Fibroblast of skin of abdomen (primary cell): ENCODE results near the gene SPSB2.
A peak's percentile ranks its signal among the peaks of the same experiment; 100 is the strongest.
"Not testable (repeated sequence)": the region's sequence is repeated elsewhere in the genome, so short reads cannot be mapped to it uniquely, and the experiment has no call there.

Experiments used
- DNase-seq: peaks from one replicate; pipeline ENCODE4 v3.0.0-alpha.2; 2013

The SPSB2 gene

DNA sequence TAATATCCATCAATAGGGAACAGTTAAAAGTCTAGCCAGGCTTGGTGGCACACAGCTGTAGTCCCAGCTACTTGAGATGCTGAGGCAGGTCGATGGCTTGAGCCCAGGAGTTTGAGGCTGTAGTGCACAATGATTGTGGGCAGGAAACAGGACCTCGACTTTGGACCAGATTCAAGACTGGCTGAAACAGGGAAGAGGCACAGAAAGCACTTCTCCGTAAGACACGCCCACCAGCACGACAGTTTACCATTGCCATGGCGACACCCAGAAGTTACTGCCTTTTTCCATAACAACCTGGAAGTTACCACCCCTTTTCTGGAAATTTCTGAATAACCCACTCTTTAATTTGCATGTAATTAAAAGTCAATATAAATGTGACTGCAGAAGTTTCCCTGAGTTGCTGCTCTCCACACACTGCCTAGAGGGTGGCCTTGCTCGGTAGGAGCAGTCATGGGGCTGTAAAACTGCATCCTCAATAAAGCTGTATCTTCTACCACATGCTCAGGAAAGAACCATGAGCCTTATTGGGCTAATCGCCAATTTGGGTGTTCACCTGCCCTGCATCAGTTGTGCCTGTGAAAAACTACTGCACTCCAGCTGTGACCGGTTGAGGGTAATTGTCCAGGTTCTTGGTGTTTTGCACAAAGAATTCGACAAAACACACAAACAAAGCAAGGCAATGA lies 26.9 kb upstream of the SPSB2 start:
- DNase-seq, result no peak

DNA sequence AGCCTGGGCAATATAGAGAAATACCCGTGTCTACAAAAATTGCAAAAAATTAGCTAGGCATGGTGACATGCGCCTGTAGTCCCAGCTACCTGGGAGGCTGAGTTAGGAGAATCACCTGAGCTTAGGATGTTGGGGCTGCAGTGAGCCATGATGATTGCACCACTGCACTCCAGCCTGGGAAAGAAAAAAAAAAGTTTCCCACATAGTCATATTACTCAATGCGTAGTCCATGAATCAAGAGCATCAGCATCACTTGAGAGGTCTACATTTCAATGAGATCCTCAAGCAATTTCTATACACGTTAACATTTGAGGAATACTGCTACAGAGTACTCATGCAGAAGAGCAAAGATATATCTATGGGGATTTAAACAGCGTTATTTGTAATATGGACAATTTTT lies 26.3 kb upstream of the SPSB2 start:
- no peak for DNase-seq

- no peak for DNase-seq
Measured at GRCh38 chr12:6896846-6897435, 23.8 kb upstream of the SPSB2 start.

- DNase-seq, result no peak
Measured at GRCh38 chr12:6894321-6894720, 21.2 kb upstream of the SPSB2 start.

DNA sequence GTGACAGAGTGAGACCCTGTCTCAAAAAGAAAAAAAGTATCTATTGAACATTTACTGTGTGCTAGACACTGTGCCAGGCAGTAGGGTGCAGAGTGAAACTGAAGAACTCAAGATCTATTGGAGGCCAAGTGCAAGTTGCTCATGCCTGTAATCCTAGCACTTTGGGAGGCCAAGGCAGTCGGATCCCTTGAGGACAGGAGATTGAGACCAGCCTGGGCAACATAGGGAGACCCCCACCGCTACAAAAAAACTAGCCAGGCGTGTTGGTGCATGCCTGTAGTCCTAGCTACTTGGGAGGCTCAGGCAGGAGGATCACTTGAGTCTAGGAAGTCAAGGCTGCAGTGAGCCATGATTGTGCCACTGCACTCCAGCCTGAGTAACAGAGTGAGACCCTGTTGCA lies 19.6 kb upstream of the SPSB2 start:
- not testable (repeated sequence) for DNase-seq

DNA sequence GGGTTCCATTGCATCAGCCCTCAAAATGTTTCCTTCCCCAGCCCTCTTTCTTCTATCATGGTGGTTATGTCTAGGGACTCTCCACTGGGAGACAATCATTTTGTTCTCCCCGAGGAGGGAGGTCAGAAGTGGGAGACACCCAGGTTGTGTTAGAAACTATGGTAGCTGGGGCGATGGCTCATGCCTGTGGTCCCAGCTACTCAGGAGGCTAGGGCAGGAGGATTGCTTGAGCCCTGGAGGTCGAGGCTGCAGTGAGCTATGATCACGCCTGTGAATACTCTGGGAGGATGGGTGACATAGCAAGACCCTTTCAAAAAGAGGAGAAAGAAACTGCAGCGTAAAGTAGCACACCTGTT lies 18.5 kb upstream of the SPSB2 start:
- DNase-seq, result no peak

GRCh38 chr12:6890789-6891645 lies 17.9 kb upstream of the SPSB2 start:
- peak; percentile 97 for DNase-seq

DNA sequence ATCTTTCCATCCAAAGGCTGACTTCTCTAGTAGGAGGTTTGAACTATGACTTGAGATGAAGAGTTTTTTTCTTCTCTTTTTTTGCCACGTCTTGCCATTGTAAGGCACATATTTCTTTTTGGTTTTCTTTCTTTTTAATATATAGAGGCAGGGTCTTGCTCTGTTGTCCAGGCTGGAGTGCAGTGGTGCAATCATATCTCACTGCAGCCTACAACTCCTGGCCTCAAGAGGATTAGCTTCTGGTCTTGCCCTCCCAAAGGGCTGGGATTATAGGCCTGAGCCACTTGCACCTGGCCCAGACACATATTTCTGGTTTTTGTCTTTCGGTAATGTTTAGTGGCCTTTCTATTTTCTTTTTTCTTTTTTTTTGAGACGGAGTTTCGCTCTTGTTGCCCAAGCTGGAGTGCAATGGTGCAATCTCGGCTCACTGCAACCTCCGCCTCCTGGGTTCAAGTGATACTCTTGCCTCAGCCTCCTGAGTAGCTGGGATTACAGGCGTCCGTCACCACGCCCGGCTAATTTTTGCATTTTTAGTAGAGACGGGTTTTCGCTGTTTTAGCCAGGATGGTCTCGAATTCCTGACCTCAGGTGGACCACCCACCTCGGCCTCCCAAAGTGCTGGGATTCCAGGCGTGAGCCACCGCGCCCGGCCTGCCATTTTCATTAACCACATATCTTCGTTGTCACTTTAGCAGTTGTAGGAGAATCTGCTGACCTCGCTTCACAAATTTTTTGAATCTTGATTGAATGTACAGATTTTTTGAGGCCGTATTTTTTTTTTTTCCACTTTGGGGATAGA lies 16.9 kb upstream of the SPSB2 start:
- not testable (repeated sequence) for DNase-seq

- not testable (repeated sequence) for DNase-seq
Measured at GRCh38 chr12:6888794-6889193, 15.7 kb upstream of the SPSB2 start.

GRCh38 chr12:6888360-6888759 lies 15.3 kb upstream of the SPSB2 start:
- DNase-seq, result no peak

GRCh38 chr12:6887460-6887859 lies 14.4 kb upstream of the SPSB2 start:
- no peak for DNase-seq

GRCh38 chr12:6886206-6886999 lies 13.3 kb upstream of the SPSB2 start:
- not testable (repeated sequence) for DNase-seq

DNA sequence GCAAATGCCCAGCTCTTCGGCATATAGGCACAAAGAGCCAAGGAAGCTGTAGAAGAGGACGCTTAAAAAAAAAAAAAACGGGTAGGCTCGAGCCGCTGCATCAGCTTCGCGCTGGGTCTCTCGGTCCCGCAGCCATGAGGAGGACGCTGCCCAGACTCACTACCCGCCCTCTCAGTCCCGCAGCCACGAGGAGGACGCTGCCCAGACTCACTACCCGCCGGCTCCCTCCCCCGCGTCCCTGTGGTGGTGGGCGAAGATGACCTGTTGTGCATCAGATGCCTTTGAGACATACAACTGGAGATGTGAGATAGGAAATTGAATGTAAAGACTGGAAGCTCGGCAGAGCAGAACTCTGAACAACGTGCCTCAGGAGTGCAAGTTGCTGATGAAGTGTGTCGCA lies 11.4 kb upstream of the SPSB2 start:
- no peak for DNase-seq

DNA sequence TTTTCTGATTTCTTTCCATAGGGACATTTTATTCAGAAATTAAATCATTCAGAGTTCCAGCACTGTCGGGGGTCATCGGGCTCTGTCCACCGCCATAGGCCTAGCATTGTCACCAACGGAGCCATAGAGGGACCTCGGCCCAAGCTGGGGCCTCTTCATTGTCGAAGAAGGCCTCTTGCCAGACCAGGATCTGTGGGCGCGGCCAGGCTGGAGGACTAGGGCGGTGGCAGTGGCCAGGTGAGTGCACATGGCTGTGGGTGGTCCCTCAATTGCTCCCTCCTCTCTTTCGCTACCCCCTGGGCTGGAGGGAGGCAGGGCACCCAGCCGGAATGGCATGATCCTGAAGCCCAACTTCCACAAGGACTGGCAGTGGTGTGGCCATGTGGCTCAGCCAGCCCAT lies 10.6 kb upstream of the SPSB2 start:
- no peak for DNase-seq

GRCh38 chr12:6883252-6883651 lies 10.1 kb upstream of the SPSB2 start:
- no peak for DNase-seq

- DNase-seq, result not testable (repeated sequence)
Measured at GRCh38 chr12:6879824-6880223, 6.7 kb upstream of the SPSB2 start.

- not testable (repeated sequence) for DNase-seq
Measured at GRCh38 chr12:6874015-6874368, 889 bp upstream of the SPSB2 start.

GRCh38 chr12:6872073-6873048 lies 742 bp downstream of the SPSB2 start:
- DNase-seq, result peak; percentile 71

- DNase-seq, result no peak
Measured at GRCh38 chr12:6871052-6871957, 1.8 kb downstream of the SPSB2 start.

DNA sequence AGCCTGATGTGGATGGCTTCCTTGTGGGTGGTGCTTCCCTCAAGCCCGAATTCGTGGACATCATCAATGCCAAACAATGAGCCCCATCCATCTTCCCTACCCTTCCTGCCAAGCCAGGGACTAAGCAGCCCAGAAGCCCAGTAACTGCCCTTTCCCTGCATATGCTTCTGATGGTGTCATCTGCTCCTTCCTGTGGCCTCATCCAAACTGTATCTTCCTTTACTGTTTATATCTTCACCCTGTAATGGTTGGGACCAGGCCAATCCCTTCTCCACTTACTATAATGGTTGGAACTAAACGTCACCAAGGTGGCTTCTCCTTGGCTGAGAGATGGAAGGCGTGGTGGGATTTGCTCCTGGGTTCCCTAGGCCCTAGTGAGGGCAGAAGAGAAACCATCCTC lies 2.8 kb downstream of the SPSB2 start:
- DNase-seq, result not testable (repeated sequence)
